ENCODE results near the gene FAM83D. TPM values are rescaled to one million over a fixed set of nuclear protein-coding genes. Genes with fewer than 3 reads are reported as not detected.

Gene FAM83D
- total RNA-seq, 1 experiment from 2014 or later, result 18.4 TPM

DNA sequence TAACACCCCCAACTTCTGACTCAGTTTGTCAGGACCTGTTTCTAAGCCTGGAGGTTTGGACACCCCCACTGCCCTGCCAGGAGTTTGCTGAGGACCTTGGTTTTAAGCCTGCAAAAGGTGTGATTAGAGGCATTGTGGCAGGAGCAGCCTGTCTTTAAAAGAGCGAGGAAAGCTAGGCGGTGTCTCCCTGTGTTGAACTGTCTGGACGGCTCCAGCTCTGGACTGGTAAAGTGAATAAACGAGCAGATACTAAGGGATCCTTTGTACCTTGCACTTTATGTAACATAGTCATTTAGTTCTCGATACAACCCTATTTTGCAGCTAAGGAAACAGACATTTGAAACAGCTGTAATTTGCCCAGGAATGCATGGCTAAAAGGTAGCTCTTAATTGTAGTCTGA is 14.4 kb downstream of the FAM83D start:
- peaks cover 22% of the 10 kb centered on the region for H3K36me3 Mint-ChIP-seq (ENCODE audit: insufficient read depth, unreplicated experiment)
- CTCF ChIA-PET, result interaction anchor here (1.2 to 2.5 kb wide), 4 partner anchors 12 to 189 kb away, joined by 3 to 13 read pairs (median 4); no protein-coding TSS in a partner anchor
- peak overlapping the region; percentile 55 for H3K27ac Mint-ChIP-seq (ENCODE audit: low read depth, unreplicated experiment)
- no TSS peak for BruUV-seq (replicated peaks)
- H3K9me3 Mint-ChIP-seq (ENCODE audit: unreplicated experiment), result no peaks in the 10 kb centered on the region
- no peak overlapping the region for H3K4me3 Mint-ChIP-seq (ENCODE audit: unreplicated experiment)
- no peak for DNase-seq (ENCODE audit: unreplicated experiment)
- peaks cover 17% of the 10 kb centered on the region for H3K4me1 Mint-ChIP-seq (ENCODE audit: insufficient read depth, unreplicated experiment)
- intact Hi-C loops (cut with micrococcal nuclease), result no loop called here
- TF ChIP-seq CTCF (IDR thresholded peaks at IDR 0.05; ENCODE audit: unreplicated experiment), result no peak
- H3K27me3 Mint-ChIP-seq (ENCODE audit: insufficient read depth, unreplicated experiment), result no peaks in the 10 kb centered on the region
- POLR2A ChIA-PET, result interaction anchor here (0.7 to 1.1 kb wide), 3 partner anchors 11 to 522 kb away, joined by 3 to 6 read pairs (median 3); no protein-coding TSS in a partner anchor

DNA sequence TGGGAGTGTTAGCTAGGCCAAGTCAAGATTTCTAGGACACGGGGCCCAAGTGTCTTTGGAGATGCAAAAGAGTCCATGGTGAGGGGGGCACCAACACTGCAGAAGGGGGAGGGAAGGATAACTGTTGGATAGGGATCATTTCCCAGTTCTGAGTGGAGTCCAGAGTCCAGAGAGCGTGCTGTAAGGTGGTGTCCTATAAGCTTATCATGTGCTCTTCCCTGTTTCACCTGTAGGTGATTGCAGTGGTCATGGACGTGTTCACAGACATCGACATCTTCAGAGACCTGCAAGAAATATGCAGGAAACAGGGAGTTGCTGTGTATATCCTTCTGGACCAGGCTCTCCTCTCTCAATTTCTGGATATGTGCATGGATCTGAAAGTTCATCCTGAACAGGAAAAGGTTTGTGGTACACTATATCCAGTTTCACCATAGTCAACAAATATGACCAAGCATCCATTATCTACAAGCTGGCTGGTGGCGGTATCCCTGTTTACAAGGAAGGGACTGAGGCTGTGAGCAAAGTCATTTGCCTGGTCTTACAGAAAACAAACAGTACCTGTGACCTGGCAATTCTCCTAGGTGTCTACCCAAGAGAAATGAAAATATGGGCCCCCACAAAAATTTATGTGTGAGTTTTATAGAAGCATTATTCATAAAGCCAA is 15.6 kb downstream of the FAM83D start:
- no TSS peak for BruUV-seq (replicated peaks)
- Mint-ChIP-seq H3K36me3 (ENCODE audit: insufficient read depth, unreplicated experiment) (peaks cover 22% of the 10 kb centered on the region), H3K27ac (ENCODE audit: low read depth, unreplicated experiment) (peak overlapping the region; percentile 55), H3K9me3 (ENCODE audit: unreplicated experiment) (no peaks in the 10 kb centered on the region), H3K27me3 (ENCODE audit: insufficient read depth, unreplicated experiment) (no peaks in the 10 kb centered on the region), H3K4me3 (ENCODE audit: unreplicated experiment) (no peak overlapping the region), H3K4me1 (ENCODE audit: insufficient read depth, unreplicated experiment) (peaks cover 11% of the 10 kb centered on the region)
- CTCF ChIA-PET, result interaction anchor here (0.5 to 2.5 kb wide), 7 partner anchors 11 to 294 kb away, joined by 3 to 13 read pairs (median 3); no protein-coding TSS in a partner anchor
- intact Hi-C loops (cut with micrococcal nuclease), result no loop called here
- TF ChIP-seq CTCF (IDR thresholded peaks at IDR 0.05; ENCODE audit: unreplicated experiment), result no peak
- DNase-seq (ENCODE audit: unreplicated experiment), result no peak
- POLR2A ChIA-PET, result interaction anchor here (1.0 kb wide), 1 partner anchor 21 kb away, joined by 3 read pairs; the partner anchor contains the start of gene DHX35

- DNase-seq (ENCODE audit: unreplicated experiment), result no peak
- intact Hi-C loops (cut with micrococcal nuclease), result no loop called here
- Mint-ChIP-seq H3K27me3 (ENCODE audit: insufficient read depth, unreplicated experiment) (no peaks in the 10 kb centered on the region), H3K9me3 (ENCODE audit: unreplicated experiment) (no peaks in the 10 kb centered on the region), H3K27ac (ENCODE audit: low read depth, unreplicated experiment) (peak overlapping the region; percentile 71), H3K4me1 (ENCODE audit: insufficient read depth, unreplicated experiment) (no peaks in the 10 kb centered on the region), H3K36me3 (ENCODE audit: insufficient read depth, unreplicated experiment) (peaks cover 23% of the 10 kb centered on the region), H3K4me3 (ENCODE audit: unreplicated experiment) (no peak overlapping the region)
- BruUV-seq (replicated peaks), result no TSS peak
- ChIA-PET CTCF (interaction anchor here (0.9 to 1.4 kb wide), 3 partner anchors 52 to 296 kb away, joined by 3 to 8 read pairs (median 6); no protein-coding TSS in a partner anchor), POLR2A (no interaction called here)
- TF ChIP-seq CTCF (IDR thresholded peaks at IDR 0.05; ENCODE audit: unreplicated experiment), result no peak
Measured at GRCh38 chr20:38945012-38945411, 18.8 kb downstream of the FAM83D start.

- CTCF ChIA-PET, result interaction anchor here (0.7 to 1.0 kb wide), 3 partner anchors 14 to 176 kb away, joined by 3 read pairs; no protein-coding TSS in a partner anchor
- Mint-ChIP-seq H3K9me3 (ENCODE audit: unreplicated experiment) (no peaks in the 10 kb centered on the region), H3K36me3 (ENCODE audit: insufficient read depth, unreplicated experiment) (peaks cover 34% of the 10 kb centered on the region), H3K4me3 (ENCODE audit: unreplicated experiment) (no peak overlapping the region), H3K27ac (ENCODE audit: low read depth, unreplicated experiment) (no peak overlapping the region), H3K4me1 (ENCODE audit: insufficient read depth, unreplicated experiment) (no peaks in the 10 kb centered on the region), H3K27me3 (ENCODE audit: insufficient read depth, unreplicated experiment) (no peaks in the 10 kb centered on the region)
- intact Hi-C loops (cut with micrococcal nuclease), result no loop called here
- no peak for TF ChIP-seq CTCF (IDR thresholded peaks at IDR 0.05; ENCODE audit: unreplicated experiment)
- POLR2A ChIA-PET, result no interaction called here
- BruUV-seq (replicated peaks), result no TSS peak
- DNase-seq (ENCODE audit: unreplicated experiment), result no peak
Measured at GRCh38 chr20:38946836-38947235, 20.6 kb downstream of the FAM83D start.
